ENCODE data around the gene SP3.
"Not testable (repeated sequence)": the region's sequence is repeated elsewhere in the genome, so short reads cannot be mapped to it uniquely, and the experiment has no call there.

The SP3 gene

DNA sequence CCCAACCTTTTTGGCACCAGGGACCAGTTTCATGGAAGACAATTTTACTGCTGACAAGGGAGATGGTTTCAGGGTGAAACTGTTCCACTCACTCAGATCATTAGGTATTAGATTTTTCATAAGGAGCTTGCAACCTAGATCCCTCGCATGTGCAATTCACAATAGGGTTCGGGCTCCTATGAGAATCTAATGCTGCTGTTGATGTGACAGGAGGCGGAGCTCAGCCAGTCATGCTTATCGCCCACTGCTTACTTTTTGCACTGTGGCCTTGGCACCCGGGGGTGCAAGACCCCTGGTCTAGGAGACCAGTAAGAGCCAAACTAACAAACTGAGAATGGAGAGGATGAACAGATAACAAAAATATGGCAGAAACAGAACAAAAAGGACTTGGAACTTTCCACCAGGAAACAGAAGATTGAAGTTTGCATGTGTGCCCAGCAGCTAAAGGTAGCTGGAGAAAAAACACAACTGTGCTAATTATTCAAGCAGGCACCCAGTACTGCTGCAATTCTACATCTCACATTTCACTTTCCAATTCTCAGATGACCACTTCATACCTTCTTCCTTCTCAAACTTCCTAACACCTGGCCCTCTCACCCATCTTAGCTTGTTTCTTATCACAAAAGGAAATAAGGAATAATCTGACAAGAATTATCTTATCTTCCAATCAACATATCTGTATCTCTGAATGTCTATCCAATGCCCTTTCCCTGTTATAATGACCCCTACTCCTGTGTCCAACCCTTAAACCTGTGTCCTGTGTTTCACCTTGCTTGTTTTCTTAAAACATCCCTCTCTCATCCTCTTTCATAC lies 24.8 kb downstream of the SP3 start:
- DNase-seq = no peak

DNA sequence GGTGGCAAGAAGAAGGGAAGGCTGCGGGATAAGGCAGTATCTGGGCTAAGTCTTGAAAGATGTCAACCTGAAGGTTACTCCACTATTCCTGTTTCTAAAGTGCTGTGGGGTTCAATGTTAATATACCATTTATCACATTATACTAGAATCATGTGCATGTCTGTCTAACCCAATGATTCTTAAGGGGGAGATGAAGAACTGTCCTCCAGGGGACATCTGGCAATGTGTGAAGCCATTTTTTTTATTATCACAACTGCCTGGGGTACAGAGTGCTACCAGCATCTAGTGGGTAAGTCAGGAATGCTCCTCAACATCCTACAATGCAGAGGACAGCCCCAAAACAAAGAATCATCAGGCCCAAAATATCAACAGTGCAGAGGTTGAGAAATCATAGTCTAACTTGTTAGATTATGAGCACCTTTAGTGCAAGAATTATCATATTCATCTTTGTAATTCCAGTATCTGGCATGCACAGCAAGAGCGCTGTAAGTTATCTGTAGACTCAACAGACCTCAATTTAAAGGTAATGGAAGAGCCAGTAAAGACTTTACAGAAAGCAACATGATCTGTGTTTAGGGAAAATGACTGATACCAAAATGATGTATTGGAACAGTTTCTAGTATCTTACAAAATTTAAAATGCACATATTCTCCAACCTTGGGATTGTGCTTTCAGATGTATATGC lies 26.3 kb downstream of the SP3 start:
- DNase-seq = no peak

DNA sequence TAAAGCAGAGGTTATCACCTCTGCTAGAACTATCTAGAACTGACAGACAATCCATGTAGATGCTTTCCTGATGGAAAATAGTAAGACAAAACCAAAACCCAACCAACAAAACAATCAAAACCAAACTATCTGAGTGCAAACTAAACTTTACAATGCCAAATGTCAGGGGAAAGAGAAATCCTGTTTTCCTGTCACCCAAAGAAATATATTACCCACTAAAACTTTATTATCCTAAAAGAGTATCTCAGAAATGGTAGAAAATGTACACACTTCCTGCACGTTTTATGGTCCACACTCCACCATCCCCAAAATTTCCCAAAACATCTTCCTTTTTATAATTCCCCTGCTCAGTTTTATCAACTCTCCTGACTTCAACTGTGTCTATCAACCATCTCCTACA lies 29.9 kb downstream of the SP3 start:
- DNase-seq = no peak

DNA sequence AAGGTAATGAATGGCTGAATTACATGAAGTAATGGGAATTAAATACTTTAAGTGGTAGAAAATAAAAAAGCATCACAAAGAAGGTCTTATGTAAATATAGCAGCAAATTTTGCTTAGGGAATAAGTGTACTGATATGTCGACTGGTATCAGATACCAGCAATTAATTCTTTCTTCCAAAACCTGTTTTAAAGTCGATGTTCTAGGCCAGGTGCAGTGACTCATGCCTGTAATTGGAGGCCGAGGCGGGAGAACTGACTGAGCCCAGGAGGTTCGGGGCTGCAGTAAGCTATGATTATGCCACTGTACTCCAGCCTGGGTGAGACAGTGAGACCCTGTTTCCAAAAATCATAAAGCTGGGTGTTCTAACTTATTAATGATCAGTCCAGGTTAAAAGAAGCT lies 30.3 kb downstream of the SP3 start:
- no peak for DNase-seq

DNA sequence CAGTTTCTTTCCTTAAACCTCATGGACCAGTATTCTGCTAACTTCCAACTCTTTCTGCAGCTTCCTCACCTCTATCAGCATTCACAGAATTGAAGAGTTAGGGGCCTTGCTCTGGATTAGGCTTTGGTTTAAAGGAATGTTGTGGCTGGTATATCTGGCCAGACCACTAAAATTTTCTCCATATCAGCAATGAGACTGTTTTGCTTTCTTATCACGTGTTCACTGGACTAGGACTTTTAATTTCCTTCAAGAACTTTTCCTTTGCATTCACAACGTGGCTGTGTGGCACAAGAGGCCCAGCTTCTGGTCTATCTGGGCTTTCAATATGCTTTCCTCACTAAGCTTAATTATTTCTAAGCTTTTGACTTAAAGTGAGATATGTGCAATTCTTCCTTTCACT lies 33.4 kb downstream of the SP3 start:
- no peak for DNase-seq

DNA sequence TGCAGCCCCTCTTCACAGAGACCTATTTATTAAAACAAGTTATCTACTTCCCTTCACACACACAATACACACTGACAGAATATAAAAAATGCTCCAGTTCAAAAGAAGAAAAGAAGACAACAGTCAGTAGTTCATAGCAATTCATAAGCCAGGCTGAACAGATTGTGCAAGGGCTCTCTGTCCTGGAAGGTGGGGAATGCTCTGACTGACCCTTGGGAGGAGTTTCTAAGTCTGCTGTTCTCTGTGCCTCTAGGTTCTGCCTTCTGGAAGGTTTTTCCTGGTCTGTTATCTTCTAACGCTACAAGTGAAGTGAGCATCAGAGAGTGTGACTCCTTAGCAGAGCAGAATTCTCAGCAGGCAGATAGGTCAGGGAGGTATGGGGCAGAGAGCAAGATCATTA lies 35.7 kb downstream of the SP3 start:
- DNase-seq = no peak

DNA sequence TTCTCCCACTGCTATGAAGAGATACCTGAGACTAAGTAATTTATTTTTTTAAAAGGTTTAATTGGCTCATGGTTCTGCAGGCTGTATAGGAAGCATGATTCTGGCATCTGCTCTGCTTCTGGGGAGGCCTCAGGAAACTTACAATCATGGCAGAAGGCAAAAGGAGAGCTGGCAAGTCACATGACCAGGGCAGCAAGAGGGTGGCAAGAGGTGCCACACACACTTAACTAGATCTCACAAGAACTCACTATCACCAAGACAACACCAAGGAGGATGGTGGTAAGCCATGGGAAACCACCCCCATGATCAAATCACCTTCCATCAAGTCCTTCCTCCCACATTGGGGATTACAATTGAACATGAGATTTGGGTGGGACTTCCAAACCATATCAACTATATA lies 38.3 kb downstream of the SP3 start:
- DNase-seq = no peak

DNA sequence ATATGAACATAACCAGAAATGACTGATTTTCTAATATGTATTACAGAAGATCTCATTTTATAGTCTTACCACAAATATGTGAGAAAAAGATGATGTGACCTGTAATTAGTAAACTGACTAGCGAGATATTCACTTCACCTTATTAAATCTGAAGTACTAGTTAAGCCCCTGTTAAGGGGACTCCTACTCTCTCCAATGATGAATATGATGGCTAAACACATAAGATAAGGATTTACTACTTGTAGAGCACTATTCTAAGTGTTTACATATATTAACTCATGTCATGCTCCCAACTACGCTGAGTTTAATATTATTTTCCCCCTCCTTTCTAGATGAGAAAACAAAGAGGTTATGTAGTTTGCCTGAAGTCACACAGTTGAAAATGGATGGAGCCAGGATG lies 40.9 kb downstream of the SP3 start:
- no peak for DNase-seq

DNA sequence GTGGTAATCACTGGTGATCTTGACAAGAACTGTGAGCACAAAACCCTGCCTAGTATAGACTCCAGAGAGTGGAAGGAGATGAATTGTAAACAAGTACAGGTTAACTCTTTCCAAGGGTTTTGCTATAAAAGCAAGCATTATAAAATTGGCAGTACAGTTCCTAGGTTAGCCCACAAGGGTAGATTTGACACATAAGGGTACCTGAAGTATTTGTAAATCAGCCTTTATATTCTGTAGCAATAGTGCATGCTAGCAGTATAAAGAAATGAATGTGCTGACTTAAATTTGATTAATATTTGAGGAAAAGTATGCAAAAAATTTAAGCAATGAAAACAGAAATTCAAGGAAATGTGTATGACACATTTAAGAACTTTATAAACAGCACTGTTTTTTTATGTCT lies 42.4 kb downstream of the SP3 start:
- DNase-seq = no peak

DNA sequence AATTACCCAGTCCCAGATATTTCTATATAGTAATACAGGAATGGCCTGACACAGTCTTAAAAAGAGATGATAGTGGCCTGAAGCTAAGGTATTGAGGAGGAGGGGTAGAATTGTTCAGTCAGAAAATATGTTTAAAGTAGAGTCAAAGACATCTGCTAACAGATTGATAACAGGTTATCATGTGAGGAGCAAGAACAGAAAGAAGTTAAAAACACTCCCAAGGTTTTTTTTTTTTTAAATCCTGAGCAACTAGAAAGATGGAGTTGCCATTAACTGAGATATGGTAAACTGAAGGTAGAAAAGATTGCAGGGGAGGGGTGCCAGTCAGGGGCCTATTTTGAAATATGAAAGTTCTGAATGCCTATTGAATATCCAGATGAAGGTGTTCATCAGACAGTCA lies 43.1 kb downstream of the SP3 start:
- no peak for DNase-seq

DNA sequence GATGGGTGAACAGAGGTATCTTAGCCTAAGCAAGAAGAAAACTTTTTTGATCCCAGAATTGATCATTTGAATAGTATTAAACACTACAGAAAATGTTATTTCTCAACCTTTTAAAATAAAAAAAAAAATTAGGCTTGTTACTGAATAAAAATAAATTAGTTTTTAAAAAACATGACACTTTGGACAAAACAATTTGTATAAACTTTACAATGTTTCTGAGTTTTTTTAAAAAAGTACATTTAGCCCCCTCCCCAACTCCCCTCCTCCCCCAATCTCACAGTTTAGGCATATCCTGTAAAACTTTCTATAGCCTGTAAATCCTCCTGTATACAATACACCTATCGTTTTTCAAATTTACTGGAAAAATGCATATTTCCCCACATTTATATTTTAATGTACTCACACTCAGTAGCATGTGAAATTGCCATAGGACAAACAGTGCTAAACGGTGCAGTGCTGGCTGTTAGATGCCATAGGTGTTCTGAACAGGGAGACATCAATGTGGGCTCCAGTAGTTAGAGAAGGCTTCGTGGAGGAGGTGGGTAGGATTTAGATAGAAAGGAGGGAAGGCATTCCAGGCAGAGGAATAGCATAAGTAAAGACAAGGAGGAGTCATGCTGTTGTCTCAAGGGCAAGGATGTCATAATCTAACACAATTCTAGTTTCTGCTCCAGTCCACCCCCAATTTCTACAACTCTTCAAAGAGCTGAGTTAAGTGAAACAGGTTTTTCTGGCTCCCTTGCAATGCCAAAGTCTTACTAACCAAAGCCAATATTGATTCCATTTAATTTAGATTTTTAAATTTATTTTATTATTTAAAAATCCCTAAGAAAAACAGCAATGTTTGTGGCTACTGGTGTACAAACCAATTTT lies 50.9 kb downstream of the SP3 start:
- DNase-seq = no peak

DNA sequence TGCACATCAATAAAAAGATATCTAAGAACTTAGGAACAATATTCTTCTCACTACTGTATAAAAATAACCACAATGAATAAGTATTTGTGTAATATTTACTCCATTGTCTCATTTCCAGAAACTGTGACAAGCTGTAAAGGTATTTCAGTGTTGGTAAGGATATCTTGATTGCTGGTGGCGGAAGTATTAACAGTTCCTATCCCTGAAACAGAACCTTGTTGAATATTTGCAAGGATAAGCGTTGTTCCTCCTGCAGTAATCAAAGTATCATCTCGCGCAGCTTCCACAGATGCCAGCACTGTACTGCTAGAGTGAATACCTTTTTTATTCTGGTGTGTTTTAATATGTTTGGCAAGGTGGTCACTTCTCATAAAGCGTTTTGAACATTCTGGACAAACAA lies 55.3 kb downstream of the SP3 start:
- no peak for DNase-seq

DNA sequence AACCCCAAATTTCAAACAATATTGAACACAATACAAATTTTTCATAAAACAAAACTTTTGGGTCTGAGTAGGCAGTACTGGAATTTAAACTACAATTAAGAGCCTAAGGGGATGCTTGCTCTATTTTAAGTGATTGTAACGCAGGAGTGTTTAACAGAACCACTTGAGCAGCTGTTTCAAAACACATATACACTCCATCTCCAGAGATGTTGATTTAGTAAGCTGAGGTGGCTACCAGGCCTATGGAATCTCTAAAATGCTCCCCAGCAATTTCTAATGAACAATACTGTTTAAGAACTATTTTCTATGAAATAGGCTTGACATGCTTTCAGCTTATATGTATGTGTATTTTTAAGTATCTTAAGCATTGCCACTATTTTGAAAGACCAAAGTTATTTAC lies 58.5 kb downstream of the SP3 start:
- DNase-seq = no peak

DNA sequence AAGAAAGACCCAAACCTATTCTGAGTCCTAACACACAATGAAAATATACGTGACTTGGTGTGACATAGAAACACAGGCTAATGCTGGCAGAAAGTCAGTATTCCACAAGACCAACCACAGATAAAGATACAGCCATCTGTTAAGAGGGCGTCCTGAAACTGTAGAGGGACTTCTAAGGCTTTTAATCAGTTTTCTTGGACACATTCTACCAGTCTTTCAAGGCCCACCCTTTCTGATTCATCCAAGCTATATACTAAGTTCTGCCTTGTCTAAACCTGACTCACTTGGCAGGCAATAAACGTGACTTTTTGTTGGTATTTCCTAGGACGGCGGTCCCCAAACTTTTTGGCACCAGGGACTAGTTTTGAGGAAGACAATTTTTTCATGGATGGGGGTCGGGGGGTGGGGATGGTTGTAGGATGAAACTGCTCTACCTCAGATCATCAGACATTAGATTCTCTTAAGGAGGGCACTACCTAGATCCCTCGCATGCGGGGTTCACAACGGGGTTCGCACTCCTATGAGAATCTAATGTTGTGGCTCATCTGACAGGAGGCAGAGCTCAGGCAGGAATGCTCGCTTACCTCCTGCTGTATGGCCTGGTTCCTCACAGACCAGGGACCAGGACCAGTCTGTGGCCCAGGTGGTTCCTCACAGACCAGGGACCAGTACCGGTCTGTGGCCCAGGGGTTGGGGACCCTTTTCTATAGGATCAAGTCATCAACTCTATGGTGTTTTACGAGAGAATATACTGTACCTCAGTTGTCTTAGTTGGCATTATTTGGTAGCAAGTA lies 61.4 kb downstream of the SP3 start:
- no peak for DNase-seq

DNA sequence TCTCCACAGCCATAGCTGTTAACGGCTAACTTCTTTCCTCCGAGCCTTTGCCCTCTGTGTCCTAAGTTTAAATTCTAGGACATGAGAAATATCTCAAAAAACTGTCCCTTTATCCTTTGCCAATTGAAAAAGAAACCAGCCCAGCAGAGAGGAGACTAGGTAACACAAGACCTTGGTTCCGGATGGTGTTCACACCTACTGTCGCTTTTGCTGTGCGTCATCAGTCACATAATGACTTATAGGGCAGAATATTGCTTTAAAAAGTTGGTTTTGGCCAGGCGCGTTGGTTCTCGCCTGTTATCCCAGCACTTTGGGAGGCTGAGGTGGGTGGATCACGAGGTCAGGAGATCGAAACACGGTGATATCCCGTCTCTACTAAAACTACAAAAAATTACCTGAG lies 66.2 kb downstream of the SP3 start:
- no peak for DNase-seq

DNA sequence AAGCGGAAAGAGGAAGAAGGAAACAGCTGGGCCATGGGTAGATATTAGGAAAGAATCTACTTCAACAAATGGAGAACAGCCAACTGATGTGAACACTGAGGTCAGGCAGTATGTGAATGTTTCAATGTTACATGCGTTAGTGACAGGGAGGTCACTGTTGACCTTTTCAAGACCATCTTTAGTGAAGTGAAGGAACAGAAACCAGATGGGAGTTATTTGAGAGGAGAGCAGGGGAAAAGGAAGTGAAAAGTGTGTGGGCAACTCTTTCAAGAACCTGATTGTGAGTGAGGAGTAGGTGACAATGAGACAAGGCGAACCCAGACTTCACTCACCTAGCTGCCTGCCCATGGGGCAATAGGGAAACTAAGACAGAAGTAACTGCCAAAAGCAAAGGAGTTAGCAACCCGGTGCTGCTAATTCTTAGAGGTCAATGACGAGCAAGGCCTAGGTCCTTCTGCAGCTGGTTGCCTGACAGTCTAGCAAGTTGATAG lies 67.0 kb downstream of the SP3 start:
- DNase-seq = no peak

DNA sequence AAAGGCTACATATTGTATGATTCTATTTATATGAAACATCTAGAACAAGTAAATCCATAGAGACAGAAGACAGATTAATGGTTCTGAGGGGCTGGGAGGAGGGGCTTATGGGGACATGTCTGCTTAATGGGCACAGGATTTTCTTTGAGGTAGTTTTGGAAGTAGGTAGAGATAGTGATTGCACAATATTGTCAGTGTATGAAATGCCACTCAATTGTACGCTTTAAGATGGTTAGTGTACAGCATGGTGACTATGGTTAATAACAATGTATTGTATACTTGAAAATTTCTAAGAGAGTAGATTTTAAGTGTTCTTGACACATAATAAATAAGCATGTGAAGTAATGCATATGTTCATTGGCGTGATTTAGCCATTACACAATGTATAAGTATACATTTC lies 68.4 kb downstream of the SP3 start:
- no peak for DNase-seq

DNA sequence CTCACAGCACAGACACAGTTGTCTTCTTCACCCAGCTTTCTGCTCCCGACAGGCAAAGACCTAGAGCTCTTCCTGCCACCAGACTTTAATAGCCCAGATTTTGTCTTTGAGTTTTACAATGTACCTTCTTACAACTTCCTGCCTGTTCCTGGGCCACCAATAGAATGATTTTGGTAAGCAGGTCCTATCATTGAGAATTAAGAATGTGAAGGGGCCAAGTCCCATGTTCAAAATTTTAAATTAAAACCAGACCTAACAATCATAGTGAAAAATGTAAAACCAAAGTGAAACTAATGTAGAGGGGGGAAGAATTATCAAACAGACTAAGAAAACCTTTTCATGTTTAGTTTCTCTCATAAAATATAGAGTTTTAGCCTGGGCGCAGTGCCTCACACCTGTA lies 72.8 kb downstream of the SP3 start:
- no peak for DNase-seq

DNA sequence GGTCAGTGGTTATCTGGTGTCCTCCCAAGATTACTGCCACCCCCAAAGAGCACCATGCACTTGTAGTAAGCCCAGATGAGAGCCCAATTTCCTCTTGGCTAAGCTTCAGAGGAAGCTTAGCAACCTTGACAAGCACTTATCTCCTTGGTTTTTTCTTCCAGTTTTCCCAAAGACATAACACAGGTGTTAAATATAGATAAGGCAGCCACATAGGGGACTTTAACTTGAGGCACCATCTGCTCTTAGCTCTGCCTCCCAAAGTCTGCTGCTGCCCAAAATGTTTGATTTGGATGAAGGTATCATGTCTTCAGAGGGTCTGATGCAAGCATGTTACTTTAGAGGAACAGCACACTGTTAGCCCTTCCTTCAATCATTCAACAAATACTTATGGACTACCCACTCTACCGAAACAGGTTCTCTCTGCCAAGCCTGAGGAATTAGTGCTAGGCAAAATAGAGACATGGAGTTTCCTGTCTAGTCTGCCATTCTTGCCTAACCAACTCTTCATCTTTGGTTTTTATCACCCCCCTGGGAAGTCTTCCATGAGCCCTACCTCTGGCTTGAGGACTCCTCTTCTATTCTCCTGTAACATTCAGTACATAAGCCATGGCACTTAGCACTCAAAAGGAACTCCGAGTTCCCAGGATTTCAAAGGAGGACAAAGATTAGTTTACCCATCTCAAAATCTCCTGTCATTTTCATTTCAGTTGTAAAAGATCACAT lies 73.7 kb downstream of the SP3 start:
- DNase-seq = no peak

DNA sequence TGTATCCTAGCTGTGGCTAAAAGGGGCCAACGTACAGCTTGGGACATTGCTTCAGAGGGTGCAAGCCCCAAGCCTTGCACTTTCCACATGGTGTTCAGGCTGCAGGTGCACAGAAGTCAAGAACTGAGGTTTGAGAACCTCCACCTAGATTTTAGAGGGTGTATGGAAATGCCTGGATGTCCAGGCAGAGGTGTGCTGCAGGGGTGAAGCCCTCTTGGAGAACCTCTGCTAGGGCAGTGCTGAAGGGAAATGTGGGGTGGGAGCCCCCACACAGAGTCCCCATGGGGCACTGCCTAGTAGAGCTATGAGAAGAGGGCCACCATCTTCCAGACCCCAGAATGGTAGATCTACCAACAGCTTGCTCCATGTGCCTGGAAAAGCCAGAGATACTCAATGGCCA lies 75.7 kb downstream of the SP3 start:
- DNase-seq = not testable (repeated sequence)

DNA sequence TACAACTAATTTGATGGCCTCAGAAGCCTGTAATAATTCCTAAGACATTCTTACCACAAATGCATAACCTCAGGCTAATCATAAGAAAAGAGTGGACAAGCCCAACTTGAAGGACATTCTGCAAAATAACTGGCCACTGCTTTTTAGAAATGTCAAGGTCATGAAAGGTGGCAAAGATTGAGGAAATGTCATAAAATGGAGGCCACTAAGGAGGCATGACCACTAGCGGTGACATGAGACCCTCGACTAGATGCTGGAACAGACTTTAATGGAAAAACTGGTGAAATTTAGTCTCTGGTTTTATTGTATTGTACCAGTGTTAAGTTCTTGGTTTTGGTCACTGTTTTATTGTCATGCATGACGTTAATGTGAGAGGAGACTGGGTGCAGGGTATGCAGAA lies 78.6 kb downstream of the SP3 start:
- no peak for DNase-seq

Data from T1000 (cell line).